HEK293 (cell line): ENCODE data around the gene PTPN20.
"Not testable (repeated sequence)": the region's sequence is repeated elsewhere in the genome, so short reads cannot be mapped to it uniquely, and the experiment has no call there.

ENCODE experiments used
- CTCF ChIP-seq: fragments of 450-650 bp; formaldehyde crosslinking; IDR thresholded peaks from 2 replicates; pipeline ENCODE4 v1.5.1; 2016; ENCODE audit warnings: missing biosample characterization, missing genetic modification characterization
- GLI4 ChIP-seq: fragments of 450-650 bp; formaldehyde crosslinking; IDR thresholded peaks from 2 replicates; pipeline ENCODE4 v1.5.1; 2016; ENCODE audit warnings: missing biosample characterization, missing genetic modification characterization
- KLF1 ChIP-seq: fragments of 450-650 bp; formaldehyde crosslinking; IDR thresholded peaks from 2 replicates; pipeline ENCODE4 v1.5.1; 2016; ENCODE audit warnings: missing biosample characterization, missing genetic modification characterization
- REST ChIP-seq: fragments of 450-650 bp; formaldehyde crosslinking; IDR thresholded peaks from 2 replicates; pipeline ENCODE4 v1.5.1; 2016; ENCODE audit warnings: missing biosample characterization, missing genetic modification characterization
- SALL2 ChIP-seq: fragments of 450-650 bp; formaldehyde crosslinking; IDR thresholded peaks from 2 replicates; pipeline ENCODE4 v1.5.0; 2017; ENCODE audit warnings: missing biosample characterization, mild to moderate bottlenecking, missing genetic modification characterization, borderline replicate concordance
- SETDB1 ChIP-seq: IDR thresholded peaks from one replicate; pipeline ENCODE4 v1.6.1; 2017; ENCODE audit warnings: mild to moderate bottlenecking, low read length, moderate library complexity, mixed read lengths; ENCODE audit not compliant: insufficient read length
- YY1 ChIP-seq: fragments of 450-650 bp; formaldehyde crosslinking; IDR thresholded peaks from 2 replicates; pipeline ENCODE4 v1.5.1; 2018; ENCODE audit warnings: missing biosample characterization, missing genetic modification characterization
- ZBTB17 ChIP-seq: fragments of 450-650 bp; formaldehyde crosslinking; IDR thresholded peaks from 2 replicates; pipeline ENCODE4 v1.5.1; 2016; ENCODE audit warnings: missing biosample characterization, missing genetic modification characterization
- ZNF23 ChIP-seq: fragments of 450-650 bp; formaldehyde crosslinking; IDR thresholded peaks from 2 replicates; pipeline ENCODE4 v1.5.1; 2016; ENCODE audit warnings: missing biosample characterization, missing genetic modification characterization, borderline replicate concordance
- ZNF274 ChIP-seq, 2 experiments: fragments of 200-500 bp in 1 of 2; fragments of 450-650 bp in 1 of 2; sonication (Bioruptor generic) in 1 of 2; formaldehyde crosslinking in 1 of 2; IDR thresholded peaks; 2 replicates each; pipeline versions ENCODE4 v1.5.1 to v1.6.1; 2014 to 2016; ENCODE audit warnings: borderline replicate concordance in 1 of 2, inconsistent platforms in 1 of 2, low read length in 1 of 2, missing biosample characterization in 1 of 2, missing genetic modification characterization in 1 of 2
- ZNF311 ChIP-seq: fragments of 450-650 bp; formaldehyde crosslinking; IDR thresholded peaks from 2 replicates; pipeline ENCODE4 v1.5.1; 2017; ENCODE audit warnings: missing biosample characterization, missing genetic modification characterization, borderline replicate concordance
- ZNF621 ChIP-seq: fragments of 450-650 bp; formaldehyde crosslinking; IDR thresholded peaks from 2 replicates; pipeline ENCODE4 v1.5.1; 2017; ENCODE audit warnings: missing biosample characterization, missing genetic modification characterization
- ZXDB ChIP-seq: fragments of 450-650 bp; formaldehyde crosslinking; IDR thresholded peaks from 2 replicates; pipeline ENCODE4 v1.5.1; 2016; ENCODE audit warnings: missing biosample characterization, missing genetic modification characterization

- TF ChIP-seq ZNF311 (tag by site-specific recombination); ZBTB17 (tag by site-specific recombination); REST; GLI4 (tag by site-specific recombination); CTCF (tag by site-specific recombination); ZXDB; ZNF23 (tag by site-specific recombination); SALL2; KLF1 (tag by site-specific recombination); ZNF274 (IDR thresholded peaks at IDR 0.05; ENCODE audit: low read length); ZNF274 (tag by site-specific recombination; IDR thresholded peaks at IDR 0.05; ENCODE audit: borderline replicate concordance); ZNF621 (tag by site-specific recombination); YY1 (tag by site-specific recombination); SETDB1: not testable (repeated sequence)
Measured at GRCh38 chr10:46922498-46922897, 11.3 kb downstream of the PTPN20 start.
